ENCODE data around the gene AGBL1.

The AGBL1 gene

DNA sequence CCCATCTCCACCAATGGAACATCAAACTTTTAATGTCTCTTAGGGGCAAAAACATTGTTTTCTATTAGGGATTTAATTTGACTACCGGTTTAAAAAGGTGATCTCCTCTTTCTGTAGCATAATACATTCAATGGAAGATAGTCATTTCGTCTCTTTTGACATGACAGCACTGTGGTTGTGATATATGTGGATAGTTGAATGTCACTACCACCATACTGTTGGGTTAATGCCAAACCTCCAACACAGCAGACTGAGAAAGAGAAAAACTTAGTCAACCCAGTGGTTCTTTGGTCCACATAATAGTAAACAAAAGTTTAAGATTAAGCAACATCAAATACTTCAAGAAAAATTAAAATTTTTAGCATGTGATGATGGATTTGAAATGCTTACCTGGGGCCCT lies 530.4 kb downstream of the AGBL1 start:
- DNase-seq (no peak), ATAC-seq (replicated peaks) (no peak)
- H3K4me1 Mint-ChIP-seq (ENCODE audit: low read depth in 2 of 2), result peaks cover 35 to 36% of the 10 kb centered on the region in 2 donors
- H3K36me3 Mint-ChIP-seq (ENCODE audit: insufficient read depth), result no peaks in the 10 kb centered on the region
- H3K4me3 Mint-ChIP-seq, result no peak overlapping the region
- peaks cover 6 to 7% of the 10 kb centered on the region in 2 donors for H3K27me3 Mint-ChIP-seq
- no peak overlapping the region for H3K27ac Mint-ChIP-seq
- H3K9me3 Mint-ChIP-seq, result peaks cover 3 to 7% of the 10 kb centered on the region in 2 donors

DNA sequence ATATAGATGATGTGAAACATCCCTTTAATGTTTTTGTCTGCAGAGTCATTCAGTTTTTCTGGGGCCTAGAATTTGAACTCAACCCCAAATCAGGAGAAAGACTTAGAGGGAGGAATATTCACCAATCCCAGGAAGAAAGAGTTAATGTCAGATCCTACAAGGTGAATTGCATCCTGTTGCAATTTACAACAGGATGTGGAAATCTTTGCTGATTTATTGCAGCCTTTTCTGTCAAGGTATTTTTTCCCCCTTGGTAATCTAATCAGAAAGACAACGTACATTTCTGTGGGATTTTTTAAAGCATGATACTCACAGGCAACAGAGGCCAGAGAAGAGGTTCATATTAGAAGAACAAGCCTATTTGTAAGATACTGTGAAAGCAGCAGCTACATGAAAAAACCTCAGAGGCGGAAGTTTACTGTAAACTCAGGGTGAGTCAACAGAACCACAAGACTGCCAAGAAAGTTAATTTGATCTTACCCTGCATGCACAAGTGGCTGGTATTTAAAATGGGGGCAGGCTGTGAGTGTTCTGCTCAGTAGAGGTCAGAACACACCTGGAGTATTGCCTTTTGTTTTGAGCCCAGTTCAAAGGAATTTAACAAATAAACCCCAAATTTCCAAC lies 531.9 kb downstream of the AGBL1 start:
- peaks cover 45 to 49% of the 10 kb centered on the region in 2 donors for H3K4me1 Mint-ChIP-seq (ENCODE audit: low read depth in 2 of 2)
- peaks cover 6 to 12% of the 10 kb centered on the region in 2 donors for H3K9me3 Mint-ChIP-seq
- peak overlapping the region; percentile 0 to 45 for H3K4me3 Mint-ChIP-seq
- H3K36me3 Mint-ChIP-seq (ENCODE audit: insufficient read depth), result no peaks in the 10 kb centered on the region
- no peaks in the 10 kb centered on the region for H3K27me3 Mint-ChIP-seq
- peak; percentile 95 for ATAC-seq (replicated peaks)
- H3K27ac Mint-ChIP-seq, result peak overlapping the region; percentile 85 to 86
- DNase-seq, result peak; percentile 20 to 36 (median 32)

DNA sequence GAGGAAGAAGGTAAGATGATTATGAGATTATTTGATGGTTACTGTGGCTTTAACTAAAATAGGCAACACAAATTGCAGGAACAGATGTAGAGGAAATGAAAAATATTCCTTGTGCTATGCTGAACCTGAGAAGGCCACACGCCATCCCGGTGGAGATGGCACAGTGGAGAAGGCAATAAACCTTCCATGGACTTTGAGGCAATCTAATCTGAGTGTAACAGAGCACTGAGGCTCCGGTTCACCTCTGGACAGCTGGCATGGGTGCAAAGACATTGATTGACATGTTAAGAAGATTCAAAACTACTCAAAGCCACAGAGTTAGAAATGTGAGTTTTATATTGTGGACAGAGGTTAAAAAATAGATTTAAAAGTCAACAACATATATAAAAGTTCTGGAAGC lies 535.7 kb downstream of the AGBL1 start:
- no peak for ATAC-seq (replicated peaks)

DNA sequence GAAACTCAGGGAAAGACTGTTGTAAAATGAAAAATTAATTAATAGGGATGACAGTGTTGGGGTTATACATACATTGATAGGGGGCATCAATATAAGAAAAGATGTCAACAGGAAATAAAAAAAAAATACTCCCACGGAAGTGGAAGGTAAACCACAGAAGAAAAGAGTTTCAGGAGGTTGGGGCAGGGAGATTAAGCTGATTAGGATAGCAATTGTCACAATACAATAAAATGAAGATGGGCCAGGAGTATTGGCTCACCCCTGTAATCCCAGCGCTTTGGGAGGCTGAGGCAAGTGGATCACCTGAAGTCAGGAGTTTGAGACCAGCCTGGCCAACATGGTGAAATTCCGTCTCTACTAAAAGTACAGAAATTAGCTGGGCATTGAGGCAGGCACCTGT lies 536.1 kb downstream of the AGBL1 start:
- Mint-ChIP-seq H3K36me3 (ENCODE audit: insufficient read depth) (no peaks in the 10 kb centered on the region), H3K4me3 (peak overlapping the region; percentile 59 to 60), H3K27me3 (no peaks in the 10 kb centered on the region), H3K27ac (peak overlapping the region; percentile 52 to 81), H3K9me3 (peaks cover 6 to 12% of the 10 kb centered on the region in 2 donors), H3K4me1 (ENCODE audit: low read depth in 2 of 2) (peaks cover 48 to 54% of the 10 kb centered on the region in 2 donors)
- DNase-seq, result no peak
- ATAC-seq (replicated peaks), result peak; percentile 36

More for the DNA sequence above, 535.7 kb downstream of the AGBL1 start:
- H3K36me3 Mint-ChIP-seq (ENCODE audit: insufficient read depth), result no peaks in the 10 kb centered on the region
- H3K27ac Mint-ChIP-seq, result peak overlapping the region; percentile 52 to 81
- H3K27me3 Mint-ChIP-seq, result no peaks in the 10 kb centered on the region
- peaks cover 47 to 54% of the 10 kb centered on the region in 2 donors for H3K4me1 Mint-ChIP-seq (ENCODE audit: low read depth in 2 of 2)
- DNase-seq, result no peak
- peak overlapping the region; percentile 59 to 60 for H3K4me3 Mint-ChIP-seq
- H3K9me3 Mint-ChIP-seq, result peaks cover 6 to 12% of the 10 kb centered on the region in 2 donors

DNA sequence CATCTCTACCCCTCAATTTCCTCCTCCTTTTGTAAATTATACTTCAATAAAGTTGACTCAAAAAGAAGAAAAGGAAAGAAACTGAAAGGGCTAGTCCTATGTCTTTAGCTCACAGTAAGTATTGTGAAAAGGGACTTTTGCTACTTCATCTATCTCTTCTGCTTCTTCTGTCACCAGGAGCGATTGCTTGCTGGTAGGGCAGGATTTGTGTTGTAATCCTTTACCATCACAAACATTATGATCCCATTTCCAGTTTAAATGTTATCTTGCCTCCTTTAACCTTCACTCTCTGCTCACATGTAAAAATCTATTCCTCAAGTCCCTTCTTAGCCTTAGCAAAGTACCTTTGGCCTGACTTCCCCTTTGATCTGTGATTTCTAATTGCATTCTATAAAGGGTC lies 537.1 kb downstream of the AGBL1 start:
- no peaks in the 10 kb centered on the region for H3K27me3 Mint-ChIP-seq
- H3K9me3 Mint-ChIP-seq, result peaks cover 6 to 12% of the 10 kb centered on the region in 2 donors
- no peaks in the 10 kb centered on the region for H3K36me3 Mint-ChIP-seq (ENCODE audit: insufficient read depth)
- H3K27ac Mint-ChIP-seq, result peak overlapping the region; percentile 52 to 81
- H3K4me1 Mint-ChIP-seq (ENCODE audit: low read depth in 2 of 2), result peaks cover 46 to 51% of the 10 kb centered on the region in 2 donors
- no peak for DNase-seq
- ATAC-seq (replicated peaks), result no peak
- peak overlapping the region; percentile 59 to 60 for H3K4me3 Mint-ChIP-seq

DNA sequence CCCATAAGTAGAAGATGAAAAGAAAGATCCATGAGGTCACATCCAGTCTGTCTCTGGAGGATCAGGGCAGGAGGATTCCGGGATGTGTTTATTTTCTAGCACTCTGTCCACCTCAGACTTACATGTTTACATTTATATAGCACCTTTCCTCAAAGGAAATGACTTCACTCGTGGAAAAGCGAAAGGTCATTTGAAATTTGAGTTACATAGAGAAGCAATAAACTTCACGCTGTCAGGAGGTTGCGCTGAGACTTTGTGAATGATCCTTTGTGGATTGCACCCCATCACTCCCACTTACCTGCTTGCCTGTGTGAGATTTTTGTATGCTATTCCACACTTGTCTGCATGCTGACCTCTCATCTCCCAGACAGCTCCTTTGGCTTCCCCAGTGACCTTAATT lies 540.5 kb downstream of the AGBL1 start:
- ATAC-seq (replicated peaks) (no peak), DNase-seq (no peak)
- Mint-ChIP-seq H3K27me3 (no peaks in the 10 kb centered on the region), H3K9me3 (peaks cover 2 to 4% of the 10 kb centered on the region in 2 donors), H3K27ac (no peak overlapping the region), H3K4me3 (peak overlapping the region in 1 of 2 donors; percentile 5), H3K36me3 (ENCODE audit: insufficient read depth) (no peaks in the 10 kb centered on the region), H3K4me1 (ENCODE audit: low read depth in 2 of 2) (peaks cover 31 to 41% of the 10 kb centered on the region in 2 donors)

DNA sequence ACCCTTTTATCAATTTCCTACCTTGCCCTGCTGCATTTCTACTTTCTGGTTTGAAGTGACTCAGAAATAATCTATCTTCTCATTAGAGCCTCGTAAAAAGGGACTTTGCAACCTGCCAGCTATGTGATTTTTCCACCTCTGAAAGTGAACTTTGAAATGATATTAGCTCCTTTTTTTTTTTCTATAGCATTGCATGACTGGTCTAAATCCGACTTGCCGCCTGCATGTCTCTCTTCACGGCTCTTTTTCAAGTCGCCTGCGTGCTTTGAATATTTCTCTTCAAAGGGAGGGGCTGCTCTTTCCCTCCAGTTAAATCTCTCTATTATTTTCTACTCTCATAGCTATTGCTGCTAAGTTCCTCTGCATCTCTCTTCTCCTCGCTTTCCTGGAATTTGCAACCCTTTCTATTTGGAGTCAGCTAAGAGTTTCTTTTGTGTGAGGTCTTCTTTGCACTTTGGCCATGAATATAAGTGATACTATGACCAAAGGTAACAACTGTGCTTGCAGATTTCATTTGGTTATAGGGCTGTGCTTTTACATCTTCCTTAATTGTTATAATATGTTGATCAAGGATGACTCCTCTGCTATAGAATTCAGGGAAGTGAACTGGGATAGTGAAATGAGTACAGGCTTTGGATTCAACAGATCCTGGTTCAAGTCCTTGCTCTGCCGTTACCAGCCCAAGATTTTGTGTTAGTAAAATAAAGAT lies 541.1 kb downstream of the AGBL1 start:
- no peaks in the 10 kb centered on the region for H3K9me3 Mint-ChIP-seq
- no peaks in the 10 kb centered on the region for H3K36me3 Mint-ChIP-seq (ENCODE audit: insufficient read depth)
- no peak overlapping the region for H3K27ac Mint-ChIP-seq
- H3K4me1 Mint-ChIP-seq (ENCODE audit: low read depth in 2 of 2), result peaks cover 24 to 34% of the 10 kb centered on the region in 2 donors
- H3K4me3 Mint-ChIP-seq, result peak overlapping the region in 1 of 2 donors; percentile 5
- ATAC-seq (replicated peaks) (no peak), DNase-seq (no peak)
- H3K27me3 Mint-ChIP-seq, result no peaks in the 10 kb centered on the region

DNA sequence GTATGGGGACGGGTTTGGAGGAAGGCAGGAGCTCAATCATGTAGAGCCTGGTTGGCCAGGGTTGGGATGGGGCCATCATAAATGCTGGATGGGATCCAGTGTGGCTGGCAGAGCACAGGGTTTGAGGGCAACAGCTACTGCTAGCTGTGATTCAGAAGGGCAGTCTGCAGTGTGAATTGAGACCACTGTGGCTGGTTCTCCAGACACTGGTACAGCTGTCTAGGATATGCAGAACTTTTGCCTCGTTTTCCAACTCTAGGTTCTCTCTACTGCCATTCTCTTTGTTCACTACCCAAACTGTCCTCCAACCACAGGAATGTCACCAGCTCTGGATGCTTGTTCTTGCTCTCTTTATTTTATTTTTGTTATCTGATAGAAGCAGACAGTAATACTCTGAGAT lies 543.6 kb downstream of the AGBL1 start:
- H3K9me3 Mint-ChIP-seq, result no peaks in the 10 kb centered on the region
- H3K27me3 Mint-ChIP-seq, result no peaks in the 10 kb centered on the region
- H3K4me3 Mint-ChIP-seq, result peak overlapping the region in 1 of 2 donors; percentile 9
- H3K4me1 Mint-ChIP-seq (ENCODE audit: low read depth in 2 of 2), result peaks cover 17 to 29% of the 10 kb centered on the region in 2 donors
- H3K36me3 Mint-ChIP-seq (ENCODE audit: insufficient read depth), result no peaks in the 10 kb centered on the region
- H3K27ac Mint-ChIP-seq, result no peak overlapping the region
- DNase-seq, result no peak
- ATAC-seq (replicated peaks), result no peak

DNA sequence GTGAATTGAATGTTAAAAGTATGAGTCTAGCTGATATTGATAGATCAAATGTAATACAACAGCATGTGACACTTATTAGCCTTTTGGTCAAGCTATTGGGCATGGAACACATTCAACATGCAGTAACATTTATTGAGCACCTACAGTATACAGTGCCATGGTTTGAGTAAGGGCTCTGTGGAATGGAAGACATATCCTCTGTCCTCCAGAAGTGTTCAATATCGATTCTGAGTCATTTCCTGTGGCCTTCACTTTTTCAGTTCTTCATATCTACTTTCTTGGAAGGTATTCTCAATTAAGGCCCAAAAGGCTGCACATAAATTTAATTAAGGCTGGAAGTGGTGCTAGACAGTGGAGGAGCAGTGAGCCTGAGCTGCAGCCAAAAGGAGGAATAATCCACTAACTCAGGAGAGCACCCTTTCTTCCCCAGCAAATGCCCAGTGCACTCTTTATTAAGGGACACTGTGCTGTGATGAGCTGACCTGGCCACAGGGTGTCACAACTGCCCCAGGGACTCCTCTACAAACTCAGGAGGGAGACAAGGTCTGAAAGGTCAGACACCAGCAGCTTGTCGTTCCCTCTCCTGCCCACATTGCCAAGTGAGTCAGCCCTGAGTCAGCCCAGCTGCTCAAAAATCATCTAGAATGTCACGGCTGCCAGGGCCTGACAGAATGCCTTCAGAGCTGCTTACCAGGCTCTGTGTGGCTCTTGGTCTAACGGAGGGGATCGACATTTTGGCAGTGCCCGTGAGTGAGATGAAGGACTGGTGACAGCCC lies 544.8 kb downstream of the AGBL1 start:
- Mint-ChIP-seq H3K27ac (peak overlapping the region; percentile 12 to 65), H3K4me1 (ENCODE audit: low read depth in 2 of 2) (peaks cover 17 to 25% of the 10 kb centered on the region in 2 donors), H3K4me3 (peak overlapping the region in 1 of 2 donors; percentile 34), H3K9me3 (no peaks in the 10 kb centered on the region), H3K27me3 (no peaks in the 10 kb centered on the region), H3K36me3 (ENCODE audit: insufficient read depth) (no peaks in the 10 kb centered on the region)
- DNase-seq, result peak; percentile 44 to 49 (median 49)
- peak; percentile 99 for ATAC-seq (replicated peaks)

DNA sequence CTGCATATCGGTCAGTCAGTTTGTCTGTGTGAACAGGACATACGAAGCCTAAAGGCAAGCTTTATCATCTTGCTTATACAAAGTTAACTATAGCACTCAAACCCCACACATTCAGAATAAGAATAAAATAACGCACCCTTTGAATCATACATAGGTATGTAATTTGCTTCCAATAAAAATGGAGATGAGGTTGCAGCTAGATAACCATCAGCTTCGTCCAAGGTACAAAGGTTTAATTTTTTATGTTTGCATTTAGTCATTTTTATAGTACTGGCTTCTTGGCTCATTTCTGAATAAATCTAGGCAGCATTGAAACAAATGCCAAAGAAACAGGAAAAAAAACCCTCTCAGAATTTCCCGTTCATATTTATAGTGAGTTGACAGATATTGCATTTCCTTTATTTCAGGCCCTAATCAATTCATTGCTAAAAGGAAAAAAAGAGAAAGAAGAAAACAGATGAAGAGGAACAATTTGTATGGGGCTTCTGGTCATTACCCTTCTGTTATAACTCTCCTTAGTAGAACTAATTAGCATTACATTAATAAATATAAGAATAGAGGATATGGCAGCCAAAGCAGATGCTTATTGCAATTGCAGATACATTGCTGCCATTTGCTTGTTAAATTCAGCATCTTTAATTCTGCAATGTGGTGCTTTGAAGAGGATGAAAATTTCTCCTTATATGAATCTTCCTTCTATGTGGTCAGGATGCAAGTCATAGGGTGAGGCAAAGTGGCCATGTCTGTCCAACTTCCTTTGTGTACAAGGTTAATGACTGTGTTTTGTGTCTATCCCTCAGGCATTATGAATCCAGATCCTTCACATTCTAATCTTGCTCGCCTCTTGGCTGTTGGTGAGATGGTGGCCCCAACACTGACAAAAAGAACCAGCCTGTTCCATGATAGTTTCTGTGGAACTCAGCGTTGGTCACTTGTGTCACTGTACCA lies 550.0 kb downstream of the AGBL1 start:
- ATAC-seq (replicated peaks) (no peak), DNase-seq (no peak)
- no peak overlapping the region for H3K4me3 Mint-ChIP-seq
- H3K4me1 Mint-ChIP-seq (ENCODE audit: low read depth in 2 of 2), result peaks cover 3 to 6% of the 10 kb centered on the region in 2 donors
- H3K27me3 Mint-ChIP-seq, result no peaks in the 10 kb centered on the region
- no peaks in the 10 kb centered on the region for H3K9me3 Mint-ChIP-seq
- no peaks in the 10 kb centered on the region for H3K36me3 Mint-ChIP-seq (ENCODE audit: insufficient read depth)
- no peak overlapping the region for H3K27ac Mint-ChIP-seq

DNA sequence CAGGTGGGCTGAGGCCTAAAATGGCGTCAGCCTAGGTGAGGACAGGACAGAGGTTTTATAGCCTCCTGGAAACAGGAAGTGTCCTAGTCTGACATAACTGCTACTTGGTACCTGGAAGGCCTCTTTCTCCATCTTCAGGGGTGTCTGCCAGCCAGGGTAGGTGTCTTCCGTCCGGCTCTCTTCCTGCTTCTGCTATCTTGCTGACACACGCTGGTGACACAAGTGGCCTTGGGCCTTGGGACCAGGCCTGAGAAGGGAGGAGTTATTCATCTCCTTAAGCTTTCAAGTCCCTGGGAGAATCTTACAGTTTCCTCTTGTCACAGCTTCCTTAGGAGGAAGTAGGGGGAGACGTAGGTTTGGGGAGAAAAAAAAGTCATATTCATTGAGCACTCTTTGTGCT lies 551.3 kb downstream of the AGBL1 start:
- Mint-ChIP-seq H3K36me3 (ENCODE audit: insufficient read depth) (no peaks in the 10 kb centered on the region), H3K4me3 (no peak overlapping the region), H3K9me3 (no peaks in the 10 kb centered on the region), H3K27ac (peak overlapping the region; percentile 35 to 53), H3K27me3 (no peaks in the 10 kb centered on the region), H3K4me1 (ENCODE audit: low read depth in 2 of 2) (peaks cover 3 to 4% of the 10 kb centered on the region in 2 donors)
- ATAC-seq (replicated peaks) (no peak), DNase-seq (no peak)

DNA sequence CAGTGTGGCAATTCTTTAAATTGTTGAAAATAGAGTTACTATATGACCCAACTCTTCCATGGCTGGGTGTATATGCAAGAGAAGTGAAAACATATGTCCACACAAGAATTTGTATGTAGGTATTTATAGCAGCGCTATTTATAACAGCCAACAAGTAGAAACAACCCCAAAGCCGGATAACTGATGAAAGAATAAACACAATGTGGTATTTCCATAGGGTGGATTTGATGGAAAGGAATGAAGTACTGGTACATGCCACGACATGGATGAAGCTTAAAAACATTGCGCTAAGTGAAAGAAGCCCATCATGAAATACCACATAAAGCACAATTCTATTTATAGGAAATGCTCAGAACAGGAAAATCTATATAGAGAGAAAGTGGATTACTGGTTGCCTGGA lies 554.5 kb downstream of the AGBL1 start:
- DNase-seq (no peak), ATAC-seq (replicated peaks) (no peak)
- no peaks in the 10 kb centered on the region for H3K36me3 Mint-ChIP-seq (ENCODE audit: insufficient read depth)
- H3K9me3 Mint-ChIP-seq, result peaks cover 0 to 2% of the 10 kb centered on the region in 2 donors
- no peak overlapping the region for H3K4me3 Mint-ChIP-seq
- H3K4me1 Mint-ChIP-seq (ENCODE audit: low read depth in 2 of 2), result peaks cover 0 to 3% of the 10 kb centered on the region in 2 donors
- H3K27me3 Mint-ChIP-seq, result peaks cover 0 to 7% of the 10 kb centered on the region in 2 donors
- H3K27ac Mint-ChIP-seq, result no peak overlapping the region

Measured in effector memory CD8-positive, alpha-beta T cell (primary cell).